ENCODE data around the gene CBLB.

The CBLB gene

GRCh38 chr3:105868742-105869530 is at the start of gene CBLB:
TSS of gene CBLB (minus strand) at chr3:105869012. CDS start at chr3:105867577, 1,435 bp downstream.
- peak; percentile 89 to 91 for DNase-seq

- DNase-seq: no peak
These were observed 48.0 kb upstream of the CBLB start for GRCh38 chr3:105916767-105917166.

GRCh38 chr3:105915524-105915923 is 46.7 kb upstream of the CBLB start:
- DNase-seq: no peak

DNA sequence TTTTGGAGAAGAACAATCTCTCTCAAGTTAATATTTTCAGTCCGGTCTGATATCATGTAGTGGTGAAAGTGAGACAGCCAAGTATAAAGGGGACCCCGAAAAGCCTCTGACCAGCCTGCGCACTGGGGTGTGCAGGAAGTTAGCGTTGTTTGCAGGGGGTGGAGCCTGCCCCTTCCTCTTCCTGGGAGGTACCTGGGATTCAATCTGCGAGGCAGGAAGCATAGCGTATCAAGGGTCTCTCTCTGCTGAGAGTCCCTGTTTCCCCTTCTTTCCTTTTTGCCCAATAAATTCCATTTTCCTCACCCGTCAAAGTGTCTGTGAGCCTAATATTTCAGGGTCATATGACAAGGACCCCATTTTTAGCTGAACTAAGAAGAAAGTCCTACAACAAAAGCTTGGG is 44.8 kb upstream of the CBLB start:
- no peak for DNase-seq

DNA sequence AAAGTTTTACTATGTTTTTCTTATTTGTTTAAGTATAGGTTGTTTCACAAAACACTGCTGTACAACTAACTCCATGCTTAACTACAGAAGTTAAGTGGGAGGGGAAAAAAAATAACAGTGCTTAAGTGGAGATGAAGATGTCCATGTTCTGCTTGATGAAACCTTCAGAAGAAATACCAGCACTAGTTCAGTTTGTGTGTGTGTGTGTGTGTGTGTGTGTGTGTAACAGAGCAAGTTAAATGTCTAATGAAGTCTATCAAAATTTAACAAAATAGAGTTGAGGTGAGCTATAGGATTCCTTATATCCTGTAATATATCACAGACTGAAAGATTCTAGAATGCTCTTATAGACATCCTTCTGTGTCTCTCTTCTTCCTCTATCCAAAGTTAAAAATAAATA is 44.1 kb upstream of the CBLB start:
- no peak for DNase-seq

DNA sequence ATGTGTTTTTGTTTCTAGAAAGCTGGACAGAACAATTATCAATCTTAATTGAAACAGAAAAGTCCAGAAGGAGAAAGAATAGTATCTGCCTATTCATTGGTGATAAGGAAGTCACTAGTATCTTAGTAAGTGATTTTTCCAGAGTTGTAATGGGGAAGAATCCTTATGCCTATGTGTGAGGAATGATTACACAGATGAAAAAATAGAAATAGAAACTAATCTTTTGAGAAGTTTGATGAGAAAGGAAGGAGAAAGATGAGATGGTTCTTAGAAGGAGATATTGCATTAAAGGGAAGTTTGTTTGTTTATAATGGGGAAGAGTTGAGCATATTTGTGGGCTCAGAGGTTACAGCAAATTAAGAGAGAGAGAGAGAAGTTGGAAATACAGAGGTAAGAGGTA is 42.7 kb upstream of the CBLB start:
- DNase-seq: no peak

GRCh38 chr3:105907777-105908176 is 39.0 kb upstream of the CBLB start:
- peak in 1 of 2 donors; percentile 14 for DNase-seq

- no peak for DNase-seq
These were observed 38.0 kb upstream of the CBLB start for GRCh38 chr3:105906836-105907235.

DNA sequence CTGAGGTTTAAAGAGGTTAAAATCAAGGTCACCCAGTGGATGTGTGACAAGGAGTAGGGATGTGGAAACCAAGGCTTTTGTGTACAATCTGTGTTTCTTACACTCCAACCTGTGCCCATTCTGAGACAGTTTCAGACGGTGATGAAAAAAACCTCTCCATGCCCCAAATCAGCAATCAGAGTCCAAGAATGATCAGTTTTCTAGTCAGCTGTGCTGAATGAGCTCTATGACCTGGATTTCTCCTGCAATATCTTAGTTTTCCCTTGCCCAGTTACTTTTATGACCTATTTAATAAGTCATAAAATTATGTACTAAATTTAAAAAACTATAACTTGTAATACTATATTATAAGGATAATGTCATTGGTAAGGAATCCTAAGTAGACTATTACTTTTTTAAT is 37.5 kb upstream of the CBLB start:
- no peak for DNase-seq

GRCh38 chr3:105905328-105905727 is 36.5 kb upstream of the CBLB start:
- DNase-seq: no peak

- DNase-seq: no peak
These were observed 36.0 kb upstream of the CBLB start for GRCh38 chr3:105904678-105905284.

- no peak for DNase-seq
These were observed 35.4 kb upstream of the CBLB start for GRCh38 chr3:105904251-105904650.

- DNase-seq: no peak
These were observed 30.7 kb upstream of the CBLB start for GRCh38 chr3:105899516-105899915.

DNA sequence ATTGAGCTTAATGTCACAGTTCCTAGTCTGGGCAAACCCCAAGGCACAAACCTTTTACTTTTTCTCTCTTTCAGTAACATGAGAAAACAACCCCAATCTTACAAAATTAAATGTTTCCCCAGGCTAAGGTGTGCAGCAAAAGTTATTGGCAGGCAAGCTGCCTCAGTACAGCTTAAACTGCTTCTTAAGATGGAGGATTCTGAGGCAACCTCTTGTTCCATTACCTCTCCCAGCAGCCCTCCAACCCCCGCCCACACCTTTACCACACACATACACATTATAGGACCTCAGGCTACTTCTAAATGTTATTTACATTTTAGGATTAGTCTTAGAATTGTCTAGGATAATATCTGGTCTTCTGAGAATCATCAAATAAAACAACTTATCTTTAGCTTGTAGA is 22.3 kb upstream of the CBLB start:
- DNase-seq: no peak

- no peak for DNase-seq
These were observed 20.1 kb upstream of the CBLB start for GRCh38 chr3:105888621-105889579.

DNA sequence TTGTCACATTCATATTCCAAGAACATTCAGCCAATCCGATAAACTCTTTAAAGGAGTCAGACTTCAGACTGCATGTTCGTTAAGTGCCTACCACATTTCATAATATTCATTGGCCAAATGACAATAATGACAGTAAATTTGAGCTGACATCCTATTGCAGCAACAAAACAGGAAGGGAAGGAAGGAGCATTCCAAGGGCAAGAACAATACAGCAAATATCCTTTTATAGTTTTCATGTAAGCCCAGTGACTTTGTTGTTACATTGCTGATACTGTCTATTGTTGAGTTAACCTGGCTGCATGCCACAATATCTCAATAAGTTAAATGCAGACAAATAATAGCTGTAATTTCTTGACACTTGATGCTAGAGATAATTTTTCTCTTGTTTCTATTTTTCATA is 16.4 kb upstream of the CBLB start:
- no peak for DNase-seq

DNA sequence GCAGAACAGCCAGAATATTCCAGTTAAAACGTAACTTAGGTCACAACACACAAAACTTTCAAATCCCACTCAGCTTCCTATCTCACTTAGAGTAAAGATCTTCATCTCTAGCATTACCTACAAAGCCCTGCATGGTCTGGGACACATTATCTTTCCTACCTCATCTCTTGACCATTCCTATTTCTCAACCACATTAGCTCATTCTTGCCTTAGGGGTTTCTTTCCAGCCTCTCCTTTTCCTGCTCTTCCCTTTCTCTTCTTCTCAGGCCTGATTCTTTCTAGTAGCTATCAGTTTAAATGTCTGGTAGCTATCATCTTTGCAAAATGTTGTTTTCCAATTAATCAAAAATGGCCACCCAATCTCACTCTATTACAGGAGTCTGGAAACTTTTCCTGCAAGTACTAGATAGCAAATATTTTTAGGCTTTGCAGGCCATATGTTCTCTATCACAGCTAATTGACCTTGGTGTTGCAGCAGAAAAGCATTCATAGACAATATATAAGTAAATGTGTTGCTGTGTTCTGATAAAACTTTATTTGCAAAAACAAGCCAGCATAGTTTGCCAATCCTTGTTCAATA is 15.1 kb upstream of the CBLB start:
- DNase-seq: no peak

DNA sequence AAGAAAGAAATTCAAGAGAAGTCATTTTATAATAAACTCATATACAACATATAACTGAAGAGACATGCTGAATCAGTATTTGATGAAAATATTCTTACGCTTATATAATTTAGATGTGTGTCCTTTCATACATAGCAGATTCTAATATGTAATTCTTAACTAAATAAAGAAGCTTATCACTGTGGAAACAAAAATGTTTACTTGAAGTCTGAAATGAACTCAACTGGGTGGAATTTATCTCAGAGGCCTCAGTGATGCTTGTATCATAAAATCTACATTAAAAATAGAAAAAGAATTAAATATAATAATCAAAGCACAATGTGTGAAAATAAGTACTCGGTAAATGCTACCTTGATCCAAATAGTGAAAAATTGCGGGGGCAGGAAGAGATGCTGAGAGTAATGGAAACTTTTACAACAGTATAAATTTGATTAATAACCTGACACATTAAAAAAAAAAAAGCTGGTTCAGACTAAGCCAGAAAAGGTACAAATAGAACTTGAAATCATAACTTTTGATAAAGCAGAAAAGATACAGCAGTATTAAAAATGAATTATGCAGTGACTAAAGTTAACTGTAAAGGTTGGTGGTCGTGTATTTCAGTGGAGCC is 12.0 kb upstream of the CBLB start:
- DNase-seq: no peak

DNA sequence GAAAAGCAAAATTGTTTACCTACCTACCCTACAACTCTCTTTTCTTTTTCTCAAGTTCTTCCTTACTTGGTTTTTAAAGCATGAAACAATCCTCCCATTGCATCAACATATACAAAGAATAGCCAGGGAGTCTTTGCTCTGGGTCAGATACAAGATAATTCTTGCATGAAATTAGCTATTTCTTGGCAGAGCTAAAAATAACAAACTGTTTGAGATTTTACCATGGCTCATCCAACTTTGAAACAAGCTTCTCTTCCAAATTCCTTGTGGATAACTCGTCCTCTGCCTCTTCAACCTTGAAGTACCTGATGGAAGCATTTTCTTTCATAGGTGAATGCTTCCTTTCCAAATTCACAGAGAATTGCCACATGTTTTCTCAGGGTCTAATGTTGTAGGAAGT is 9.2 kb upstream of the CBLB start:
- no peak for DNase-seq

GRCh38 chr3:105877336-105877910 is 8.6 kb upstream of the CBLB start:
- no peak for DNase-seq

GRCh38 chr3:105876780-105877327 is 8.0 kb upstream of the CBLB start:
- peak; percentile 29 to 38 for DNase-seq

Data from CD4-positive, alpha-beta T cell treated with Interleukin-4 for 1 hour (primary cell).